Choroid plexus epithelial cell (primary cell): Measurements from ENCODE around the gene TUBA4B.

Source experiments
- DNase-seq: peaks from one replicate; pipeline ENCODE4 v3.0.0-alpha.2; 2010; ENCODE audit warnings: low read depth
- H3K4me3 ChIP-seq: 2 replicates; pipeline ENCODE4 v1.5.1; 2011; ENCODE audit warnings: low read depth, mild to moderate bottlenecking, control low read depth, low read length, moderate library complexity
- TF ChIP-seq, protein P1 (sequence below): conservative IDR thresholded peaks from 2 replicates; pipeline ENCODE4 v1.5.1; 2011; ENCODE audit warnings: low read depth, mild to moderate bottlenecking, control low read depth, inconsistent platforms, low read length, moderate library complexity

The TUBA4B gene

DNA sequence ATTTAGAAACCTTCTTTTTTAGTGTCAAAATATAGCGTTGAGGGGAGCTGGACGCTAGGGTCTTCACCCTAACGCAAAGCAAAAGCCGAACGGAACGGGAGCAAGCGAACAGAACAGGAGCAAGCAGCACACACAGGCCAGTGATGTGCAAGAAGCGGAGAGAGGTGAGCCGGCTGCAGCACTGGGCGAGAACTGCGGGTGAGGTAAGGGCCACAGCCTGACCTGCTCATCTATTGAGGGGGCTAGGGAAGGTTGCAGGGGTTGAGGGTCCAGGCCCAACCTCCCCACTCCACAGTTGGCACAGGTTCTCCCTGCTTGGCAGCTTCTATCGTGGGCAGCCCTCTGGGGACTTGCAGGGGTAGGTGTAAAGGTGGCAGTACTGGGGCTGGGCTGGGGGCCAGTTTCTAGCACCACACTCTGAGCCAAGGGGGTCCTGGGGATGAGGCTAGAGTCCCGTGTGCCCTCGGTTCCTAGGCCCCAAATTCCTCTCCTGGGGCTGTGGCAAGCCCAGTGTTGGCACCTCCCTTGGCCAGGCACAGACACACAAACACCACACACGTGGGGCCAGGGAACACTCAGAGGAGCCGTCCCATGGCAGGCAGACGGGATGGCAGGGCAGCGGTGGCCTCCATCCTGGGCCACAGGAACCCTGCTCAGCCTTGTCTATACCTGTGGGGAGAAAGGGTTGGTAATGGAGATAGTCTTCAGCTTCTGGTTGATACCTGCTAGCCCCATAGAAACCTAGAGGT, 33.1 kb upstream of the TUBA4B start:
- no peak overlapping the region for H3K4me3 ChIP-seq
- DNase-seq = no peak
- TF ChIP-seq, protein P1, sequence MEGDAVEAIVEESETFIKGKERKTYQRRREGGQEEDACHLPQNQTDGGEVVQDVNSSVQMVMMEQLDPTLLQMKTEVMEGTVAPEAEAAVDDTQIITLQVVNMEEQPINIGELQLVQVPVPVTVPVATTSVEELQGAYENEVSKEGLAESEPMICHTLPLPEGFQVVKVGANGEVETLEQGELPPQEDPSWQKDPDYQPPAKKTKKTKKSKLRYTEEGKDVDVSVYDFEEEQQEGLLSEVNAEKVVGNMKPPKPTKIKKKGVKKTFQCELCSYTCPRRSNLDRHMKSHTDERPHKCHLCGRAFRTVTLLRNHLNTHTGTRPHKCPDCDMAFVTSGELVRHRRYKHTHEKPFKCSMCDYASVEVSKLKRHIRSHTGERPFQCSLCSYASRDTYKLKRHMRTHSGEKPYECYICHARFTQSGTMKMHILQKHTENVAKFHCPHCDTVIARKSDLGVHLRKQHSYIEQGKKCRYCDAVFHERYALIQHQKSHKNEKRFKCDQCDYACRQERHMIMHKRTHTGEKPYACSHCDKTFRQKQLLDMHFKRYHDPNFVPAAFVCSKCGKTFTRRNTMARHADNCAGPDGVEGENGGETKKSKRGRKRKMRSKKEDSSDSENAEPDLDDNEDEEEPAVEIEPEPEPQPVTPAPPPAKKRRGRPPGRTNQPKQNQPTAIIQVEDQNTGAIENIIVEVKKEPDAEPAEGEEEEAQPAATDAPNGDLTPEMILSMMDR = no peak

DNA sequence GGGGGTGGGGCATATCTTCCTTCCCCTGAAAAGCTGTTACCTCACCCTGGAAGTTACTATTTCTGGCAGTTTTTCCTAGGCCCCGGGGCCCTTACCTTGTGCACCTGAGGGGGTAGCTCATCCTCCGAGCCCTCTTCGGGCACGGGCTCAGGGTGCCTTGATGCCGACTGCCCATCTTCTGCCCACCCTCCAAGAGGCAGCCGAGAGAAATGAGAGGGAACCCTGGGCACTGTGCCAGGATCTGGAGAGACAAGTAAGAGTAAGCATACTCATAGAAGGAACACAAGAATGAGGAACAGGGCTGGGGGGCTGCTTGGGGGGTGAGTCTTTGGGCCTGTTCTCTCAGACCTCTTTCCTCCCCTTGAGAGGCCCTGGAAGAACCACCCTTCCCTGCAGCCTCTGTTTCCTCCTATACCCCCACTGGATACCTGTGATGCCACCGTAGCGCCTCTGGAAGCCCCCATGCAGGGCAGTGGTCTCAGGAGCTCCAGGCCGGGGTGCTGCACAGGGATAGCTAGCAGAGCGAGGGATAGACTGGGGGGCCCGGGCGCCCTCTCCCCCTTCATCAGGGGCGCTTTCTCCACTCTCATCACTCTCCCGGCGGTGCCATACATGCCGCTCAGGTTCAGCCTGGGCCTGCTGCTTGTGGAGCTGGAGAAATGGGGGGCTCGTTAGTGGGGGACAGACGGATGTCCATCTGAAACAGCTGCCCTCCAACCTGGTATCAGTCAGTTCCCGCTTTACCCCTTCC, 32.2 kb upstream of the TUBA4B start:
- TF ChIP-seq, protein P1 = no peak
- DNase-seq = no peak
- no peak overlapping the region for H3K4me3 ChIP-seq

DNA sequence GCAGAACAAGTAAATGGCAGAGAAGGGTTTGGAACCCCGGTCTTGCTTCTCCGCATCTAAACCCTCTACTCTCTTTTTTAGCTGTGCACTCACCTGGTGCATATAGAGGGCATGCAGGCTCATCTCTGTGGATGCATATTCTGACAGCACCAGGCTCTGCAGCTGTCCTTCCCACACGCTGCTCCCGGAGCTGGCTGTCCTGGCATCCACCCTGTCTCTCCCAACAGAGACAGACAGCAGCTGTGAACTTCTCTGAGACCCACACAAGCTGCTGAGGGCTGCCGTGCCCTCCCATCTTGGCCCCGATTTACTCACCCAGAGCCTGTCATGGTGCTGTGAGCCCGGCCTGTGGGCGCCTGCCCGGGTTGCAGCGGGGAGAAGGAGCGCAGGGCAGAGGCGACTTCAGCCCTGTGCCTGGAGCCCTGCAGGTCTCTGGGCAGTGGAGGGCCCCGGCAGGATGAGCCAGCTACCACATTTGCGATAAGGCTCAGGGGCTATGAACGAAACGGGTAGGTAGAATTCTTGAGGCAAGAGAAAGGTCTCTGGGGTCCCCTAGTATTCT, 31.0 kb upstream of the TUBA4B start:
- TF ChIP-seq, protein P1 = no peak
- H3K4me3 ChIP-seq = no peak overlapping the region
- DNase-seq = no peak

DNA sequence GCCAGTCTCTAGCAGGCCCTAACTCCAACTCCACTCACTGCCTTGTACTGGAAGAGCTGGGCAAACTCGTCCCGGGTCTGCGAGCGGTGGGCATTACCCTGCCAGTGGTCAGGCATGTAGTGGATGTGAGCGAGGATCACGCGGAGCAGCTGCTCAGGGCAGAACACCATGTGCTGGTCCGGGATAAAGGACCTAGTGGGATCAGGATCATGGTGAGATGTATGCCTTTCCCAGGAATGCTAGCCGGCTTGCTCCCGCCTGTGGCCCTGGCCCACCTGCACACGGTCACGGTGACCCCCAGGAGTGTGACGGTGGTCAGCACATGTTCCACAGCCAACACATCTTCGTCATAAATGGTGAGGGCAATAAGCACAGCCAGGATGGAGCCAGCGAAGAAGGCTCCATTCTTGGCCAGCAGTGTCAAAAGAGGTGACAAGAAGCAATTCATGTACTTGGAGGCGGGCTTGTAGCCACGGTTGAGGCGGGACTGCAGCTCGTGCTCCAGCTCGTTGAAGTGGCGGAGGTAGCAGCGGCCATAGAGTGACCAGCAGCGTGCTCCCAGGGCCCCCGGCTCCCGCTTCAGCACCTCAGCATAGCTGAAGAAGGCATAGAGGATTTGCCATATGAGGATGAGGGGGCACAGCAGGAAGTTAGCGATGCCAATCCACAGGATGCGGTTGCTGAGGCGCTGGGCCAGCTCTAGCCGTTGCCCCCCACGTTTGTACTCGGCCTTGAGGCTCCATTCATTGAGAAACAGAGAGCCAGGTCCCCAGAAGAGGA, 29.0 kb upstream of the TUBA4B start:
- no peak for DNase-seq
- TF ChIP-seq, protein P1 = no peak
- H3K4me3 ChIP-seq = no peak overlapping the region

DNA sequence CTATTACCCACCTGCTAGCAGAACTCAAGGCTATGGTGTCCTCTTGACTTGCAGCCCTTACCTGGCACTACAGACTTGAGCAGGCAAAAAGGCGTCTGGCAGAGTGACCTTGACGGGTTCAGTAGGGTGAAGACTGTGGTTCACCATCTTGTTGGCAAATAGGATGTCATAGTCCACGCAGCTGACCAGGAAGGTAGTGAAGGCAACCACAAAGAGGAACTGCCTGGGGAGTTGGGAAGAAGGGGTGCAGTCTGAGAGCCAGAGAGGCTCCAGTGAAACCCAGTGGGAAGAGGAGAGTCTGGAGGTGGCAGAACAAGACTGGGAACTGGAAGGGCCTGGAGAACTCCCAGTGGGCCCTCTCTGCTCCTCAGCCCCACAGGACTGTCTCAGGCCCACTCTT, 27.7 kb upstream of the TUBA4B start:
- no peak for DNase-seq
- H3K4me3 ChIP-seq = no peak overlapping the region
- TF ChIP-seq, protein P1 = no peak

DNA sequence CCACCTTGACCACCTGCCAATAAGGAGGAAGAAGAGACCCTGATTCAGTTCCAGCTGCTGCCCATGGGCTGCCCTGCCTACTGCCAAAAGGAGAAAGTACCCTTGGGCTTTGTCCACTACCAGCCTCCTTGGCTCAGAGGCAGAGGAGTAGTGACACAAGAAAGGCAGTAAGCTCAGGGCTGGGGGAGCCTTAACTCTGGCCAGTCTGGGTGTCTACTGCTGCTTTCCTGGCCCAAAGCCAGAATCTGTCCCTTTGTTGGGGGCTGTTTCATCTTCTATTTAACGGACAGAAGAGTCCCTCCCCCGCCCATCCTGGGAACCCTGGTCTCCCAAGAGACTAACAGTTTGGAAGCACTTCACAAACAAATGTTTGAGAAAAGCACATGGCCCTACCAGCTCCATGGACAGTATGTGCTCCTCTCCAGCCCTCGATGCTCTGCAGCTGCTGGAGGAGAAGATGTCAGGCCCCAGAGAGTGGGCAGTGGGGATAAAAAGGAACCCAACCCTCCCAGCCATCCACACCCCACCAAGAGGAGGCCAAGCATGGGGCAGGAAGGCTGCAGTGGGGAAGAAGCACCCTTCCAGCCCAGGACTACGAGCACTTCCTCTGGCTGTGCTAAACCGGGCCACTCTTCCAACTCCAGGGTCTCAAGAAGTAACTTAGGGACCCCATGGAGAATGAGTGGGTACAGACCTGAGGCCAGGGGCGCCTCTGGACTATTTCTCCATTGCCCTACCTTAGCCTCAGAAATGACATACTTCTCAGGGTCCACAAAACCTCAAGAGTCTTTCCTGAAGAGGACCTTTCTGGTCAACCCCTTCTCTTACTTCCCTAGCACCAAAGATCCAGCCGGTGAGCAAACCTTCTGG, 24.8 kb upstream of the TUBA4B start:
- DNase-seq = no peak
- H3K4me3 ChIP-seq = peak overlapping the region; percentile 86
- TF ChIP-seq, protein P1 = no peak
